ENCODE data around the gene FAM50A.

Gene FAM50A

GRCh38 chrX:154469114-154469513, 25.2 kb downstream of the FAM50A start:
- H3K9me3 ChIP-seq: no peaks in the 10 kb centered on the region
- H3K27ac ChIP-seq: no peak overlapping the region
- TF ChIP-seq, protein P1, sequence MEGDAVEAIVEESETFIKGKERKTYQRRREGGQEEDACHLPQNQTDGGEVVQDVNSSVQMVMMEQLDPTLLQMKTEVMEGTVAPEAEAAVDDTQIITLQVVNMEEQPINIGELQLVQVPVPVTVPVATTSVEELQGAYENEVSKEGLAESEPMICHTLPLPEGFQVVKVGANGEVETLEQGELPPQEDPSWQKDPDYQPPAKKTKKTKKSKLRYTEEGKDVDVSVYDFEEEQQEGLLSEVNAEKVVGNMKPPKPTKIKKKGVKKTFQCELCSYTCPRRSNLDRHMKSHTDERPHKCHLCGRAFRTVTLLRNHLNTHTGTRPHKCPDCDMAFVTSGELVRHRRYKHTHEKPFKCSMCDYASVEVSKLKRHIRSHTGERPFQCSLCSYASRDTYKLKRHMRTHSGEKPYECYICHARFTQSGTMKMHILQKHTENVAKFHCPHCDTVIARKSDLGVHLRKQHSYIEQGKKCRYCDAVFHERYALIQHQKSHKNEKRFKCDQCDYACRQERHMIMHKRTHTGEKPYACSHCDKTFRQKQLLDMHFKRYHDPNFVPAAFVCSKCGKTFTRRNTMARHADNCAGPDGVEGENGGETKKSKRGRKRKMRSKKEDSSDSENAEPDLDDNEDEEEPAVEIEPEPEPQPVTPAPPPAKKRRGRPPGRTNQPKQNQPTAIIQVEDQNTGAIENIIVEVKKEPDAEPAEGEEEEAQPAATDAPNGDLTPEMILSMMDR (IDR thresholded peaks at IDR 0.05): no peak
- no peak overlapping the region for H3K4me3 ChIP-seq (ENCODE audit: low read depth in 1 of 2, low read length in 1 of 2)
- no peaks in the 10 kb centered on the region for H3K4me1 ChIP-seq (ENCODE audit: control insufficient read depth in 1 of 2, insufficient read depth in 1 of 2, low read depth in 1 of 2, low read length in 1 of 2)
- H3K27me3 ChIP-seq: no peaks in the 10 kb centered on the region
- no peaks in the 10 kb centered on the region for H3K36me3 ChIP-seq

- Histone ChIP-seq H3K36me3 (no peaks in the 10 kb centered on the region), H3K27me3 (no peaks in the 10 kb centered on the region)
- TF ChIP-seq, protein P1 (IDR thresholded peaks at IDR 0.05): no peak
Measured at GRCh38 chrX:154469880-154470279, 25.9 kb downstream of the FAM50A start.

GRCh38 chrX:154470434-154470833, 26.5 kb downstream of the FAM50A start:
- H3K36me3 ChIP-seq: no peaks in the 10 kb centered on the region
- H3K27me3 ChIP-seq: no peaks in the 10 kb centered on the region
- no peaks in the 10 kb centered on the region for H3K4me1 ChIP-seq (ENCODE audit: control insufficient read depth in 1 of 2, insufficient read depth in 1 of 2, low read depth in 1 of 2, low read length in 1 of 2)
- no peaks in the 10 kb centered on the region for H3K9me3 ChIP-seq
- no peak overlapping the region for H3K4me3 ChIP-seq (ENCODE audit: low read depth in 1 of 2, low read length in 1 of 2)
- H3K27ac ChIP-seq: no peak overlapping the region
- TF ChIP-seq, protein P1 (IDR thresholded peaks at IDR 0.05): no peak

More at GRCh38 chrX:154469880-154470279, 25.9 kb downstream of the FAM50A start:
- Histone ChIP-seq H3K9me3 (no peaks in the 10 kb centered on the region), H3K4me1 (ENCODE audit: control insufficient read depth in 1 of 2, insufficient read depth in 1 of 2, low read depth in 1 of 2, low read length in 1 of 2) (no peaks in the 10 kb centered on the region), H3K4me3 (ENCODE audit: low read depth in 1 of 2, low read length in 1 of 2) (no peak overlapping the region), H3K27ac (no peak overlapping the region)

DNA sequence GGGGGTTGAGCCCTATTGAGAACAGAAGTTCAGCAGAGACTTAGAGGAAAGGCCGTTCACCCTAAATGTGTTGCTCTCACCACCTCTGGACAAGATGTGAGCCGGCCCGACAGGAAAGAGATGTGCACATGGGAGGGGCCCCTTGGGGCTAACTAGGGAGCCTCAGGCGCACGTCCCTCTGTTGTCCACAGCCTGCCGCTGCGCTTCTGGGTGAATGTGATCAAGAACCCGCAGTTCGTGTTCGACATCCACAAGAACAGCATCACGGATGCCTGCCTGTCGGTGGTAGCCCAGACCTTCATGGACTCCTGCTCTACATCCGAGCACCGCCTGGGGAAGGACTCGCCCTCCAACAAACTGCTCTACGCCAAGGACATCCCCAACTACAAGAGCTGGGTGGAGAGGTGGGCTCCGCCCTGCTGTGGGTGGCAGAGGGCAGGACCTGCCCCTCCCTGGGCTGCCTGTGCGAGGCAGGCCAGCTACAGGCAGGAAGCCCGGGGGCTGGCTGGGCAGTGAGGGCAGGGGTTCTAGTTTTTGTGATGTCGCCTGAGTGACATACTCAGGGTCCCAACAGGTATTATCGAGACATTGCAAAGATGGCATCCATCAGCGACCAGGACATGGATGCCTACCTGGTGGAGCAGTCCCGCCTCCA, 27.1 kb downstream of the FAM50A start:
- Histone ChIP-seq H3K9me3 (no peaks in the 10 kb centered on the region), H3K27me3 (no peaks in the 10 kb centered on the region), H3K27ac (no peak overlapping the region), H3K4me1 (ENCODE audit: control insufficient read depth in 1 of 2, insufficient read depth in 1 of 2, low read depth in 1 of 2, low read length in 1 of 2) (no peaks in the 10 kb centered on the region), H3K36me3 (no peaks in the 10 kb centered on the region), H3K4me3 (ENCODE audit: low read depth in 1 of 2, low read length in 1 of 2) (no peak overlapping the region)
- TF ChIP-seq, protein P1 (IDR thresholded peaks at IDR 0.05): no peak

DNA sequence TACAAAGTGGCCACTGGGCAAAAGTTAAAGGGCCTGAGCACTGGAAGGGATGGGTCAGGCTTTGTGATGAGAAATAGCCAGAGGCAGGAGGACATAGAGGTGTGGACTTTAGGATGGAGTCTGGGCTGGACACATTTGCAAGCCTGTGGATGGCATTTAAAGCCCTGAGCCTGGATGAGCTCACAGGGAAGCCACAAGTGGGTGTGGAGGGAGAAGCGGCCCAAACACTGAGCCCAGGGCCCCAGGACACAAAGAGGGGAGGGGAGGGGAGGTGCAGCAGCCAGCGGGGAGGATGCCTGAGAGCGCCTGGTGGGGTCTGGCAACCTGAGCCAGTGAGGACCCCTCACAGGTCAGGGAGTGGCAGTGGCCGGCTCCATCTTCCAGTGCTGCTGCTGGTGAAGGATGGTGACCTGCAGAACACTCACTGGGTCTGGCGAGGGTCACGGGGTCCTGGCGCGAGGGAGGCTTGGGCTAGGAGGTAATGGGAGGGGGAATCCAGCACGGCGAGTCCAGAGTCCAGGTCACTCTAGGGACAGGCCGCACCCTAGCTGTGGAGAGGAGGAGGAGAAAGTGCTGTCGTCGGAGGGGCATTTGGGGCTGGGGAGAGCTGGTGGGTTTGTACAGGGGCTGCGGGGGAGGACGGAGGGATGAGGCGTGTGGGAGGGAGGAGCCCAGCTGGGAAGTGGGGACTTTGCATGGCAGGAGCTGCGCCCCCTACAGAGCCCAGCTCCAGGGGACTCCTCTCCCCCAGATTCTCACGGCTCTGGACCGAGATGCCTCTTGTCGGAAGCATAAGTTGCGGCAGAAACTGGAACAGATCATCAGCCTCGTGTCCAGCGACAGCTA, 28.1 kb downstream of the FAM50A start:
- no peaks in the 10 kb centered on the region for H3K9me3 ChIP-seq
- no peaks in the 10 kb centered on the region for H3K4me1 ChIP-seq (ENCODE audit: control insufficient read depth in 1 of 2, insufficient read depth in 1 of 2, low read depth in 1 of 2, low read length in 1 of 2)
- H3K4me3 ChIP-seq (ENCODE audit: low read depth in 1 of 2, low read length in 1 of 2): no peak overlapping the region
- no peaks in the 10 kb centered on the region for H3K27me3 ChIP-seq
- H3K36me3 ChIP-seq: no peaks in the 10 kb centered on the region
- TF ChIP-seq, protein P1 (IDR thresholded peaks at IDR 0.05): no peak
- H3K27ac ChIP-seq: no peak overlapping the region
